Stromal cell of bone marrow (primary cell): Measurements from ENCODE around the gene ABHD12B.
"Not testable (repeated sequence)": the region's sequence is repeated elsewhere in the genome, so short reads cannot be mapped to it uniquely, and the experiment has no call there.

Experiments used
- DNase-seq: peaks from one replicate; pipeline ENCODE4 v3.0.0-alpha.2; 2012; ENCODE audit warnings: low read depth

The ABHD12B gene

GRCh38 chr14:50896421-50896820 is 24.6 kb downstream of the ABHD12B start:
- not testable (repeated sequence) for DNase-seq

DNA sequence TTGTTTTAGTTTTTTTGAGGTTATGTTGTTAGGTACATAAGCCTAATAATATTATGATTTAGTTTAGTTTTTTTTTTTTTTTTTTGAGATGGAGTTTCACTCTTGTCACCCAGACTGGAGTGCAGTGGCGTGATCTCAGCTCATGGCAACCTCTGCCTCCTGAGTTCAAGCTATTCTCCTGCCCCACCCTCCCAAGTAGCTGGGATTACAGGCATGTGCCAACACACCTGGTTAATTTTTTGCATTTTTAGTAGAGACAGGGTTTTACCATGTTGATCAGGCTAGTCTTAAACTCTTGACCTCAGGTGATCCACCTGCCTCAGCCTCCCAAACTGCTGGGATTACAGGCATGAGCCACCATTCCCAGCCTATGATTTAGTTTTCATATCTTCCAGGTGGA is 25.2 kb downstream of the ABHD12B start:
- DNase-seq: not testable (repeated sequence)

- no peak for DNase-seq
Observed at GRCh38 chr14:50897658-50898175, 25.9 kb downstream of the ABHD12B start.

GRCh38 chr14:50901361-50901760 is 29.5 kb downstream of the ABHD12B start:
- no peak for DNase-seq

DNA sequence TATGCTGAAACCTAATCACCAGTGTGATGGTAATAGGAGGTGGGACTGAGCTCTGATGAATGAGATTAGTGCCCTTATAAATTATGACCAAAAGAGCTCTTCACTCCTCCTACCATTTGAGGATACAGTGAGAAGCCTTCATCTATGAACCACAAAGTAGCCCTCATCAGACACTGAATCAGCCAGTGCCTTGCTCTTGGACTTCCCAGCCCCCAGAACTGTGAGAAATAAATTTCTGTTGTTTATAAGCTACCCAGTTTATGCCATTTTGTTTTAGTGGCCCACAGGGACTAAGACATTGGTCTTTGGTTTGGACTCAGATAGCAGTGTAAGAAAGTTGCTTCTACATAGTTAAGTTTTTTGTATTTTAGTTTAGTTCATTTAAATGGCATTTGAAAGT is 32.9 kb downstream of the ABHD12B start:
- no peak for DNase-seq

DNA sequence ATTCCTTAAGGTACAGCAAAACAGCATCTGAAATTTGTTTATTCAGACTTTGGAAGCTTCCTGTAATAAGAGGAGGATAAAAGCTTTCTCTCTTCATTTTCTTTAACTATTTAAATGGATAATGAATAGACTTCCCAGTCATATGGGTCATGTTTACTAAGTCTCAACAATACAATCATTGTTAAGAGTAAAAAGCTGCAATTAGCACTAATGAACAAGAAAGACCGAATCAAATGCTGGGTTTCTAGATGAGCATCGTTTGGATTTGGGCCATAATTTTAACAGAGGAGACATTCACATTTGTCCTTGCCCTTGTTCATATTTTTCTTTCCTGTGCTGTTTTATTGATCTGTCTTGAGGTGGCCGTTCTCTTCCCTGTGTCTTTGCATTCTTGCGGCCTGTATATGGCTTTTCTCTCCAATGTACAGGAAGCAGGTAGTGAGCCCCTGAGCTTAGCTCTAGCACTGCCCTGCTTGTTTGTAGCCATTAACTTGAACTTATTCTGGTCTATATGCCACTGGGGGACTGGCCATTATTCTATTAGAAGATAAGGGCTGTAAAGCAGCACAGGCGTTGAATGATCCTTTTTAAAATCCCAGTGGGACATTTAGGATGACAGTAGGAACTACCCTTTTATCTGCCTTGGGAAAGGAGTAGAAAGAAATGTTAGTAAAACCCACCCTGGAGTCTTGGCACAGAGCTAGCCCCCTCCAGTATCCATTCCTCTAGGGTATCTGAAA is 34.6 kb downstream of the ABHD12B start:
- DNase-seq: no peak

- DNase-seq: no peak
Observed at GRCh38 chr14:50910495-50911420, 38.9 kb downstream of the ABHD12B start.

- no peak for DNase-seq
Observed at GRCh38 chr14:50917449-50917848, 45.6 kb downstream of the ABHD12B start.

GRCh38 chr14:50919524-50919923 is 47.7 kb downstream of the ABHD12B start:
- not testable (repeated sequence) for DNase-seq

GRCh38 chr14:50920482-50921230 is 48.8 kb downstream of the ABHD12B start:
- peak; percentile 63 for DNase-seq

- no peak for DNase-seq
Observed at GRCh38 chr14:50922803-50923202, 51.0 kb downstream of the ABHD12B start.

- DNase-seq: no peak
Observed at GRCh38 chr14:50924236-50924635, 52.4 kb downstream of the ABHD12B start.

- no peak for DNase-seq
Observed at GRCh38 chr14:50924843-50925242, 53.0 kb downstream of the ABHD12B start.

DNA sequence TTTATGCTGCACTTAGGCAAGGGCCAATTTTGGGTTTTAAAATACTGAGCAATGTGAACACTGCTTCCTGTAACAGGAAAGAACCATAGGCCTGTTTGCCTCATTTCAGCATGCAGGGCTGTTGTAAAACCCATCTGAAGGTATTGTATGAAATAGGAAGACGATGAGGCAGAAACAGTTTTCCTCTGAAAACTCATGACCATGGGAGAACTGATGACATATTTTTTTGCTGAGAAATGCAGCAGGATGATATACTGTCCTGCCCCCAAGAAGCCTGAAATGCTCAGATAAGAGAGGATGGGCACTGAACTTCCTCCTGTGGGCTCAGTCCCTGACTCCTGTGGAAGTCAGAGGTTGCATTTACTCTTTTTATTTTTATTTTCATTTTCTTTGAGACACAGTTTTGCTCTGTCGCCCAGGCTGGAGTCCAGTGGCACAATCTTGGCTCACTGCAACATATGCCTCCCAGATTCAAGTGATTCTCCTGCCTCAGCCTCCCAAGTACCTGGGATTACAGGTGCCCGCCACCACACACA is 55.1 kb downstream of the ABHD12B start:
- no peak for DNase-seq

- DNase-seq: peak; percentile 77
Observed at GRCh38 chr14:50928002-50928635, 56.3 kb downstream of the ABHD12B start.

- DNase-seq: no peak
Observed at GRCh38 chr14:50929506-50929905, 57.7 kb downstream of the ABHD12B start.

DNA sequence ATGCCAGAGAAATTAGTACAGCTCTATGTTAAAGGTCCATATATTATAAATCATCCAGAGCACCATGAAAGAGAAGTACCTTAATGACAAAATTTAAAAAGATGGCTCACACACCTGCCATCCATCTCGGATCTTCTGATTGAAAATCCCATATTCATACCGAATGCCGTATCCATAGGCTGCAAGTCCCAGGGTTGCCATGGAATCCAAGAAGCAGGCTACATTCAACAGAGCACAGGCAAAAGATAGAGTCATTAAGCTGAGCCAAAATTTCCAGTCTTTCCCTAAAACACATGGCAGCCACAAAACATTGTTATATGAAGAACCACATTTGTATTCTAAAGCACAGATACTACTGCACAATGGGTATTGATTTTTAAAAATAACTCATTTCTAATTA is 59.7 kb downstream of the ABHD12B start:
- no peak for DNase-seq

- no peak for DNase-seq
Observed at GRCh38 chr14:50932156-50932555, 60.3 kb downstream of the ABHD12B start.

- DNase-seq: no peak
Observed at GRCh38 chr14:50932592-50933495, 61.0 kb downstream of the ABHD12B start.
